Measurements from ENCODE around the gene METTL21C.

DNA sequence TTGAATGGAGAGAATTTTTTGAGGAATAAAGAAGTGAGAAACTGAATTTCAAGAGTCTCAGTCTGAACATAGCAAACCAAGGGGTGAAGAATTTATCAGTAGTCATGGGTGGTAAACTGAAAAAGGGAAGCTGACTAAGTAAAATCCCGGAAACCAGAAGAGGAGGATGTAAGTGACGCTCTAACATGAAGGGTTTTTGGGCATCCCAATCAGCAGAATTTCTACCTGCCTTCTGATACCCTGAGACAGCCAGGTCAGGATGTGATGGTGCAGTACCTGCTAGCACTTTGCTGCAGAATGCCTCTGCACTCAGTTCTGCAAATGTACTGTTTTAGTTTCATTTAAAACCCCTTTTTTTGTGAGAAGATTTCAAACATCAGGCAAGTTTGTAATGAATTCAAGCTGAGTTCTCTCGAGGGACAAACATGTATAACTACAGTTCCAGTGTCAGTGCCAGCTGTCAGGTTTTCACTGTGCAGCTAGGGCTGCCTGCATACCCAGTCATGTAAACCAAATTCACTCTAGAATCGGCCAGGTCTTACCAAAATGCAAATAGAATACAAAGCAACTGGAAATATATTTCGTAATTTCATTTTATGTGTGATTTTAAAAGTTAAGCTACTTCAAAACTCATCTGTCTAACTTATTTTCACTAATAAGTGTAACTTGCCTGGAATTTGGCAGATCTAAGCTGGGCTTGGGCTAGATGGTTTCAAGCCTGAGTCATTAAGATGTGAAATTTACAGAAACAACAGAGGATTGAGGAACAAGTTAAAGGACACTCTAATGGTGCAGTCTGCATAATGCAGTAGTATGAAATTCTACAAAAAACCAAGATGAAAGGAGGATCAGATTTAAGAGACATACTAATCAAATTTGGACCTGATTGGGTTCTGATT lies 13.8 kb downstream of the METTL21C start:
- no peak for TF ChIP-seq EZH2 (IDR thresholded peaks at IDR 0.05; ENCODE audit: low read depth)
- TF ChIP-seq, protein P1, sequence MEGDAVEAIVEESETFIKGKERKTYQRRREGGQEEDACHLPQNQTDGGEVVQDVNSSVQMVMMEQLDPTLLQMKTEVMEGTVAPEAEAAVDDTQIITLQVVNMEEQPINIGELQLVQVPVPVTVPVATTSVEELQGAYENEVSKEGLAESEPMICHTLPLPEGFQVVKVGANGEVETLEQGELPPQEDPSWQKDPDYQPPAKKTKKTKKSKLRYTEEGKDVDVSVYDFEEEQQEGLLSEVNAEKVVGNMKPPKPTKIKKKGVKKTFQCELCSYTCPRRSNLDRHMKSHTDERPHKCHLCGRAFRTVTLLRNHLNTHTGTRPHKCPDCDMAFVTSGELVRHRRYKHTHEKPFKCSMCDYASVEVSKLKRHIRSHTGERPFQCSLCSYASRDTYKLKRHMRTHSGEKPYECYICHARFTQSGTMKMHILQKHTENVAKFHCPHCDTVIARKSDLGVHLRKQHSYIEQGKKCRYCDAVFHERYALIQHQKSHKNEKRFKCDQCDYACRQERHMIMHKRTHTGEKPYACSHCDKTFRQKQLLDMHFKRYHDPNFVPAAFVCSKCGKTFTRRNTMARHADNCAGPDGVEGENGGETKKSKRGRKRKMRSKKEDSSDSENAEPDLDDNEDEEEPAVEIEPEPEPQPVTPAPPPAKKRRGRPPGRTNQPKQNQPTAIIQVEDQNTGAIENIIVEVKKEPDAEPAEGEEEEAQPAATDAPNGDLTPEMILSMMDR (conservative IDR thresholded peaks at IDR 0.05) = no peak
